SK-N-SH (cell line): ENCODE data around the gene AKAP6. TPM values are rescaled to one million over a fixed set of nuclear protein-coding genes. Genes with fewer than 3 reads are reported as not detected.

Source experiments
- CTCF ChIA-PET: fragments of 300-600, 350-600 bp; formaldehyde crosslinking; extraction: SDS; loops from one replicate; lab custom pipeline; 2021; lab: Yijun Ruan, JAX
- POLR2A ChIA-PET: fragments of 350-600 bp; sonication (Branson Sonifier 250); formaldehyde crosslinking; extraction: SDS; loops from one replicate; lab custom pipeline; 2020; ENCODE audit warnings: antibody characterized with exemption, inconsistent platforms; lab: Yijun Ruan, JAX
- DNase-seq: peaks from one replicate; pipeline ENCODE4 v3.0.0; 2012
- H2AFZ ChIP-seq: fragments of 200-600 bp; sonication (generic); 2 replicates; pipeline ENCODE4 v1.8.1; 2016; ENCODE audit warnings: antibody characterized with exemption, mild to moderate bottlenecking, low read depth
- H3F3A ChIP-seq: fragments of 200-600 bp; sonication (generic); replicated peaks from 2 replicates; pipeline ENCODE3; 2016; ENCODE audit warnings: antibody characterized with exemption, mild to moderate bottlenecking; ENCODE audit not compliant: insufficient read depth
- H3K27ac ChIP-seq, 2 experiments: fragments of 200-500 bp in 1 of 2; fragments of 200-600 bp in 1 of 2; sonication (Bioruptor generic) in 1 of 2; sonication (generic), shearing (Covaris generic) in 1 of 2; 2 replicates each; pipeline versions ENCODE4 v1.5.1 to v1.6.1; 2014 to 2016; ENCODE audit warnings: low read depth in 2 of 2, inconsistent platforms in 1 of 2, low read length in 1 of 2, mild to moderate bottlenecking in 1 of 2, mixed read lengths in 1 of 2
- H3K27me3 ChIP-seq: fragments of 200-600 bp; sonication (generic), shearing (Covaris generic); 2 replicates; pipeline ENCODE4 v1.6.1; 2016; ENCODE audit warnings: mixed run types; ENCODE audit not compliant: insufficient read depth
- H3K36me3 ChIP-seq, 2 experiments: fragments of 200-500 bp in 1 of 2; fragments of 200-600 bp in 1 of 2; sonication (Bioruptor generic) in 1 of 2; sonication (generic) in 1 of 2; replicated peaks in 1 of 2; 2 replicates each; pipeline versions ENCODE3 to v1.5.1; 2014 to 2016; ENCODE audit warnings: low read length in 1 of 2, mild to moderate bottlenecking in 1 of 2; ENCODE audit not compliant: insufficient read depth in 2 of 2, control insufficient read depth in 1 of 2
- H3K4me1 ChIP-seq, 2 experiments: fragments of 200-500 bp in 1 of 2; fragments of 200-600 bp in 1 of 2; sonication (Bioruptor generic) in 1 of 2; sonication (generic), shearing (Covaris generic) in 1 of 2; 2 replicates each; pipeline versions ENCODE4 v1.5.1 to v1.6.1; 2014 to 2016; ENCODE audit warnings: low read depth in 1 of 2, low read length in 1 of 2, mixed run types in 1 of 2; ENCODE audit not compliant: insufficient read depth in 2 of 2, control insufficient read depth in 1 of 2
- H3K4me2 ChIP-seq: fragments of 200-600 bp; sonication (generic), shearing (Covaris generic); 2 replicates; pipeline ENCODE4 v1.6.1; 2017; ENCODE audit warnings: mixed run types
- H3K4me3 ChIP-seq, 2 experiments: fragments of 200-500 bp in 1 of 2; fragments of 200-600 bp in 1 of 2; sonication (Bioruptor generic) in 1 of 2; sonication (generic), shearing (Covaris generic) in 1 of 2; 2 replicates each; pipeline versions ENCODE4 v1.5.1 to v1.8.1; 2014 to 2016; ENCODE audit warnings: low read depth in 2 of 2, inconsistent platforms in 1 of 2, low read length in 1 of 2, mild to moderate bottlenecking in 1 of 2, mixed read lengths in 1 of 2, moderate library complexity in 1 of 2
- H3K79me2 ChIP-seq: fragments of 200-600 bp; sonication (generic); 2 replicates; pipeline ENCODE4 v1.8.1; 2017; ENCODE audit warnings: mild to moderate bottlenecking; ENCODE audit not compliant: insufficient read depth
- H3K9ac ChIP-seq: fragments of 200-600 bp; sonication (generic); 2 replicates; pipeline ENCODE4 v1.6.1; 2017; ENCODE audit warnings: mixed run types
- H3K9me2 ChIP-seq: fragments of 200-600 bp; sonication (generic); 2 replicates; pipeline ENCODE4 v1.6.1; 2017; ENCODE audit warnings: mixed run types
- H3K9me3 ChIP-seq: fragments of 200-600 bp; sonication (generic); 2 replicates; pipeline ENCODE4 v1.6.1; 2017; ENCODE audit warnings: mixed run types, mild to moderate bottlenecking, moderate library complexity
- H4K20me1 ChIP-seq: fragments of 200-600 bp; sonication (generic); 2 replicates; pipeline ENCODE4 v1.6.1; 2017; ENCODE audit warnings: mild to moderate bottlenecking, mixed run types; ENCODE audit not compliant: insufficient read depth
- EP300 ChIP-seq, 2 experiments: IDR thresholded peaks; 2 replicates each; pipeline versions ENCODE4 v1.4.0 to v1.6.1; 2012; ENCODE audit warnings: borderline replicate concordance in 1 of 2, low read depth in 1 of 2, low read length in 1 of 2
- FOXJ3 ChIP-seq: sonication (generic); formaldehyde crosslinking; IDR thresholded peaks from 2 replicates; pipeline ENCODE4 v1.5.1; 2020; ENCODE audit warnings: mild to moderate bottlenecking, missing genetic modification reagents
- GATA2 ChIP-seq: sonication (generic); formaldehyde crosslinking; IDR thresholded peaks from 2 replicates; pipeline ENCODE4 v1.5.0; 2020; ENCODE audit warnings: mild to moderate bottlenecking, missing genetic modification reagents
- NFIC ChIP-seq: IDR thresholded peaks from 2 replicates; pipeline ENCODE4 v1.4.0; 2012; ENCODE audit warnings: borderline replicate concordance
- NRF1 ChIP-seq: IDR thresholded peaks from 2 replicates; pipeline ENCODE4 v1.6.1; 2012; ENCODE audit warnings: low read depth, mild to moderate bottlenecking, low read length
- POLR2AphosphoS5 ChIP-seq: IDR thresholded peaks from 2 replicates; pipeline ENCODE4 v1.6.1; 2012; ENCODE audit warnings: low read depth, low read length
- RCOR1 ChIP-seq: fragments of 150-350 bp; IDR thresholded peaks from 2 replicates; pipeline ENCODE4 v1.6.1; 2017; ENCODE audit warnings: antibody characterized with exemption, low read length
- RFX5 ChIP-seq: IDR thresholded peaks from 2 replicates; pipeline ENCODE4 v1.6.1; 2012; ENCODE audit warnings: mild to moderate bottlenecking, improper control_type of control experiment, low read length
- RXRA ChIP-seq: IDR thresholded peaks from 2 replicates; pipeline ENCODE4 v1.4.0; 2012; ENCODE audit warnings: low read depth, mild to moderate bottlenecking, borderline replicate concordance
- TAF1 ChIP-seq: IDR thresholded peaks from 2 replicates; pipeline ENCODE4 v1.6.1; 2012; ENCODE audit warnings: low read depth, mild to moderate bottlenecking, low read length, moderate library complexity, borderline replicate concordance
- YY1 ChIP-seq: IDR thresholded peaks from 2 replicates; pipeline ENCODE4 v1.4.0; 2012; ENCODE audit warnings: low read depth, mild to moderate bottlenecking
- WGBS: methylation state at CpG from one replicate; pipeline ENCODE4 v1.1.6; 2017; ENCODE audit warnings: low lambda C conversion rate; 5-methylcytosine and 5-hydroxymethylcytosine counted together
- polyA plus RNA-seq, 3 experiments: library from polyadenylated mRNA; depleted of rRNA; stranded (reverse); fragments of >200 nt; gene quantifications; 2 replicates each; pipeline ENCODE4 v1.2.3, GENCODE V29; 2012
- TF ChIP-seq, protein P1 (sequence below): IDR thresholded peaks from 2 replicates; pipeline ENCODE4 v1.6.1; 2012; ENCODE audit warnings: mild to moderate bottlenecking, low read depth, low read length, moderate library complexity
- TF ChIP-seq, protein P2 (sequence below): fragments of 150-350 bp; IDR thresholded peaks from 2 replicates; pipeline ENCODE4 v1.6.1; 2016; ENCODE audit warnings: mild to moderate bottlenecking, low read depth, low read length
- TF ChIP-seq, protein P3 (sequence below): fragments of 150-350 bp; IDR thresholded peaks from 2 replicates; pipeline ENCODE4 v1.6.1; 2017; ENCODE audit warnings: antibody characterized with exemption, low read length, low read depth, borderline replicate concordance

AKAP6 gene
- polyA plus RNA-seq, 1 of the 3 experiments (the other 2 are of a cell fraction), result 1.7 TPM

DNA sequence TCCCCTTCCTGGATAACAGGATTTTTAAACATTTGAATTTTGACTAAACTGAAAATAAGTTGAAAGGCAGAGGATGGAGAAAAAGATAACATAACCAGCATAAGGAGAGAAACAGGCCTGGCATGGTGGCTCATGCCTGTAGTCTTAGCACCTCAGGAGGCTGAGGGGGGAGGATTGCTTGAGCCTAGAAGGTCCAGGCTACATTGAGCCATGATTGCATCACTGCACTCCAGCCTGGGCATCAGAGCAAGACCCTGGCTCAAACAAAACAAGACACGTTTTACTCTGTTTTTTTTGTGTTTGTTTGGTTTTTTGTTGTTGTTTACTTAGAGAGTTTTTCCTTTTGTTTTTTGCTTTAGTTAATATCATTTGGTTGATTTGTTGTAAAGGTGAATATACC lies 8.7 kb downstream of the AKAP6 start (continued):
- TF ChIP-seq, protein P1, sequence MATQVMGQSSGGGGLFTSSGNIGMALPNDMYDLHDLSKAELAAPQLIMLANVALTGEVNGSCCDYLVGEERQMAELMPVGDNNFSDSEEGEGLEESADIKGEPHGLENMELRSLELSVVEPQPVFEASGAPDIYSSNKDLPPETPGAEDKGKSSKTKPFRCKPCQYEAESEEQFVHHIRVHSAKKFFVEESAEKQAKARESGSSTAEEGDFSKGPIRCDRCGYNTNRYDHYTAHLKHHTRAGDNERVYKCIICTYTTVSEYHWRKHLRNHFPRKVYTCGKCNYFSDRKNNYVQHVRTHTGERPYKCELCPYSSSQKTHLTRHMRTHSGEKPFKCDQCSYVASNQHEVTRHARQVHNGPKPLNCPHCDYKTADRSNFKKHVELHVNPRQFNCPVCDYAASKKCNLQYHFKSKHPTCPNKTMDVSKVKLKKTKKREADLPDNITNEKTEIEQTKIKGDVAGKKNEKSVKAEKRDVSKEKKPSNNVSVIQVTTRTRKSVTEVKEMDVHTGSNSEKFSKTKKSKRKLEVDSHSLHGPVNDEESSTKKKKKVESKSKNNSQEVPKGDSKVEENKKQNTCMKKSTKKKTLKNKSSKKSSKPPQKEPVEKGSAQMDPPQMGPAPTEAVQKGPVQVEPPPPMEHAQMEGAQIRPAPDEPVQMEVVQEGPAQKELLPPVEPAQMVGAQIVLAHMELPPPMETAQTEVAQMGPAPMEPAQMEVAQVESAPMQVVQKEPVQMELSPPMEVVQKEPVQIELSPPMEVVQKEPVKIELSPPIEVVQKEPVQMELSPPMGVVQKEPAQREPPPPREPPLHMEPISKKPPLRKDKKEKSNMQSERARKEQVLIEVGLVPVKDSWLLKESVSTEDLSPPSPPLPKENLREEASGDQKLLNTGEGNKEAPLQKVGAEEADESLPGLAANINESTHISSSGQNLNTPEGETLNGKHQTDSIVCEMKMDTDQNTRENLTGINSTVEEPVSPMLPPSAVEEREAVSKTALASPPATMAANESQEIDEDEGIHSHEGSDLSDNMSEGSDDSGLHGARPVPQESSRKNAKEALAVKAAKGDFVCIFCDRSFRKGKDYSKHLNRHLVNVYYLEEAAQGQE, result no peak
- no peak for TF ChIP-seq RCOR1
- TF ChIP-seq TAF1, result no peak
- TF ChIP-seq, protein P2, sequence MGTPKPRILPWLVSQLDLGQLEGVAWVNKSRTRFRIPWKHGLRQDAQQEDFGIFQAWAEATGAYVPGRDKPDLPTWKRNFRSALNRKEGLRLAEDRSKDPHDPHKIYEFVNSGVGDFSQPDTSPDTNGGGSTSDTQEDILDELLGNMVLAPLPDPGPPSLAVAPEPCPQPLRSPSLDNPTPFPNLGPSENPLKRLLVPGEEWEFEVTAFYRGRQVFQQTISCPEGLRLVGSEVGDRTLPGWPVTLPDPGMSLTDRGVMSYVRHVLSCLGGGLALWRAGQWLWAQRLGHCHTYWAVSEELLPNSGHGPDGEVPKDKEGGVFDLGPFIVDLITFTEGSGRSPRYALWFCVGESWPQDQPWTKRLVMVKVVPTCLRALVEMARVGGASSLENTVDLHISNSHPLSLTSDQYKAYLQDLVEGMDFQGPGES, result no peak
- TF ChIP-seq, protein P3, sequence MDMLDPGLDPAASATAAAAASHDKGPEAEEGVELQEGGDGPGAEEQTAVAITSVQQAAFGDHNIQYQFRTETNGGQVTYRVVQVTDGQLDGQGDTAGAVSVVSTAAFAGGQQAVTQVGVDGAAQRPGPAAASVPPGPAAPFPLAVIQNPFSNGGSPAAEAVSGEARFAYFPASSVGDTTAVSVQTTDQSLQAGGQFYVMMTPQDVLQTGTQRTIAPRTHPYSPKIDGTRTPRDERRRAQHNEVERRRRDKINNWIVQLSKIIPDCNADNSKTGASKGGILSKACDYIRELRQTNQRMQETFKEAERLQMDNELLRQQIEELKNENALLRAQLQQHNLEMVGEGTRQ, result no peak
- TF ChIP-seq YY1, result no peak
- TF ChIP-seq FOXJ3 (CRISPR knock-in tag), result no peak
- no peak for TF ChIP-seq RFX5
- no peak for TF ChIP-seq RXRA

DNA sequence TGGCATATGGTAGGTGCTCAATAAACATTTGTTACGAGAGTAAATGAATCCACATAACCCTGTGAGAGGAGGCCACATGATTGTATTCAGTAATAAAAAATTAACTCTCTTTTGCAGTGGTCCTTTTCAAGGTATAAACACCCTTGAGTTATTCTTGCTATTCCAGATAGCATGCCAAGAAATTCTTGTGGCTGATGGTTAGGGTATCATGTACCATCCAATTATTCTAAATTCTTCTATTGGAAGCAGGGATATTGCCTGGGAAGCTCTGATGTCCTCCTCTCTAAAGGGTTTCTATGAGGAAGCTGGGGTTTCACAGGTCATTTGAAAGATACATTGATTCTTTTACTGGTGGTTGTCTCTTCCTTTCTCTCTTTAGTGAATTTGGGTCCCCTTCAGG lies 10.1 kb downstream of the AKAP6 start:
- Histone ChIP-seq H3F3A (peaks cover 8% of the 10 kb centered on the region), H3K4me2 (no peak overlapping the region), H3K4me3 (no peak overlapping the region), H3K27ac (peak overlapping the region in 1 of 2 experiments; percentile 34; a peak in 1 of 4 replicates), H3K4me1 (peaks cover 5 to 9% of the 10 kb centered on the region in 2 experiments; a peak in 3 of 4 replicates), H3K9me2 (no peaks in the 10 kb centered on the region), H3K9me3 (no peaks in the 10 kb centered on the region), H3K79me2 (no peaks in the 10 kb centered on the region), H2AFZ (no peak overlapping the region), H3K27me3 (no peaks in the 10 kb centered on the region), H3K9ac (no peak overlapping the region), H4K20me1 (no peaks in the 10 kb centered on the region), H3K36me3 (peaks cover 0 to 2% of the 10 kb centered on the region in 2 experiments)
- DNase-seq, result no peak
- TF ChIP-seq YY1, result no peak
- TF ChIP-seq NRF1, result no peak
- TF ChIP-seq EP300 (IDR thresholded peaks at IDR 0.05; ENCODE audit: borderline replicate concordance in 1 of 2, low read depth in 1 of 2, low read length in 1 of 2), result no peak
- TF ChIP-seq GATA2 (CRISPR knock-in tag), result no peak
- TF ChIP-seq NFIC, result peak; percentile 9; the same call in 1 of the 2 replicates
- TF ChIP-seq POLR2AphosphoS5, result no peak
- CTCF ChIA-PET, result interaction anchor here (1.3 to 2.7 kb wide), 2 partner anchors 8 to 10 kb away, joined by 6 to 9 read pairs; partner anchors contain the start of gene AKAP6
- POLR2A ChIA-PET, result no interaction called here
- WGBS, result 87% methylated on average over 1 of the region's 1 CpG
